GM19043 (cell line): Measurements from ENCODE around the gene MPZ.
"Not testable (repeated sequence)": the region's sequence is repeated elsewhere in the genome, so short reads cannot be mapped to it uniquely, and the experiment has no call there.

Experiments
- ATAC-seq: cut with Tn5 transposase; IDR thresholded peaks from one replicate; pipeline ENCODE4 v1.9.1; 2021; ENCODE audit warnings: low read depth; ENCODE audit not compliant: unreplicated experiment

MPZ gene

DNA sequence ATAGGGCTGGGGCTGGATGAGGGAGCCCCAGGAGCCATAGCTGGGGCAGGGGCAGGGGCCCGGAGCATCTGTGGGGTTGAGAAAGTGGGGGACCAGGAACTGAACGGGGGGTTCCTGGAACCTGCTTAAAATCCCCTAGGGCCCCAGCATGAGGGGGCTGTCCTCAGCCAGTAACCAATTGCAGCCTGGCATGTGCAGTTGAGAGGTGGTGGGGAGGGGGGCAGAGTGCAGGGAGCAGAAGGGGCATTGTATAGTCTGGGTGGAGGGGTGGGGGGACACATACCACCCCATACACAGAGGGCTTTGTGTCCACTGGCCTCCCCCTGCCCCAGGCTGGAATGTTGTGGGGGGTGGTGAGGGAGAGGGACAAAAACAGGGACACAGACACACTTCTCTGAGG lies at the start of gene MPZ:
TSS of gene MPZ (minus strand) at position 101 of the 400 bp plus-strand sequence. CDS start at position 38, 63 bp downstream.
- no peak for ATAC-seq

DNA sequence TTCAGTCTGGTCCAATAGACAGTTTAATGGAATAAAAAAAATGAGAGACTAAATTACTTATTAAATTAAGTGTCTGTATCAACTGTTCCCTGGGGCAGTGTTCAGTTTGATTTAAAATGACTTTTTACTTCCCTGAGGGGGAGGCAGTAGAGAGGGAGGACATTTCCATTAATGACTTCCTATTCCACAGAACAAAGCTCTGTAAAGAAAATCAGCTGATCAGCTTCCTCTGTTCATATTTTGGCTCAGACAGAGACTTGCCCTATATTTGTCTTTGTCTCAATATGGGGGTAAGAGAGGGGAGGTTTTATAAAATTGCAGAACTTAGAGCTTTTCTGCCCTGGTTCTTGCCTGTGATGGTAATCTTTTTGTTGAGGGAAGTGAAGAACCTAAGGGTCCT lies 49.5 kb upstream of the MPZ start:
- ATAC-seq: no peak

- ATAC-seq: no peak
Measured at GRCh38 chr1:161357073-161357472, 47.3 kb upstream of the MPZ start.

GRCh38 chr1:161351482-161351881 lies 41.7 kb upstream of the MPZ start:
- no peak for ATAC-seq

GRCh38 chr1:161350671-161351070 lies 40.9 kb upstream of the MPZ start:
- ATAC-seq: no peak

DNA sequence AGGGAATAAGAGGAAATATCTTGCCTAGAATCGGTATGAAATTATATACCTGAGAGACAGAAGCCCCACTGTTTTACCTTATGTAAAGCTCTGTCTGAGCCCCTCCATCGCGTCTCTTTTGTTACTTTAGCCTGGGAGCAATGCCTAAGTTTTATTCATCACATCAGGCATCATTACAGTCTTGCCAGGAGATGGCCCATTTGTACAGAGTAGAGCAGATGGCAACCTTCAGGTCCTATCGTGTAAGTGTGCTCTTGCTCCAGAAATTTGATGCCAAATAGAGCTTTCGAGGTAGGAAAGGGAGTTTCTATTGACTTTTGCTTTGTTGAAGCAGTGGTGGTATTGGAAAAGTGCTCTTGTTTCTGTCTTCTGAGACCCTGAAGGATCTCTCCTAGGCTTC lies 33.1 kb upstream of the MPZ start:
- ATAC-seq: no peak

DNA sequence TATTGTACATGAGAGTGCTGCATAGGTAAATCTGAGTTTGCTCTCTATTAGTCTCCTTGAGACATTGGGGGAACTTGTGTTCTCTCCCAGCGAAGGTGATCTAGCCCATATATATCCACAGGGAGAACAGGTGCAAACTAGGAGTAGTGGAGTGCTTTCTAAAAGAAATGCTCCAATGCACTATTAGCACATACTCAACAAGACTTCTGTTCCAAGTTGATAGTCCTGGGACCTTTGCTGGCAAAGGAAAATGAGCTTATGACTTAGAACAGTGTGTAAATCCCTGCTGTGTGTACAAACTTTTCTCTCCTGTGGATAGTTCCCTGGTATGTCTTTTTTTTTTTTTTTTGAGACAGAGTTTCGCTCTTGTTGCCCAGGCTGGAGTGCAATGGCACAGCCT lies 32.4 kb upstream of the MPZ start:
- ATAC-seq: no peak

GRCh38 chr1:161335796-161336195 lies 26.0 kb upstream of the MPZ start:
- no peak for ATAC-seq

- no peak for ATAC-seq
Measured at GRCh38 chr1:161333166-161333565, 23.4 kb upstream of the MPZ start.

DNA sequence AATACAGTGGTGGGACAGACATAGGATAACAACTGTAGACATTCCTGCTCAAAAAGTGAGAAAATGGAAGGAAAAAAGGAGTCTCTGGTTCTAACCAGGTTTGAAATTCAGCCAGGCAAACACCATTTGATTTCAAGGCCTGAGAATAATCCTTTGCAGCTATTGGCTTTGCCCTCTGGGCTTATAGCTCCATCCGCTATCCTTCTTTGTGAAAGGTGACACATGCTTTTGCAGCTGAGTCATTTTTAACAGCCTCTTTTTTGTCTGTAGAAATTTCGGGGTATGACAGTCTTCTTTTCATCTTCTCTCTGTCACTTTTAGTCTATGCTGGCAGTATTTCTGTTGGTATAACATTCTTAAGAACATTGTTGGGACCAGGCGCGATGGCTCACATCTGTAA lies 20.6 kb upstream of the MPZ start:
- no peak for ATAC-seq

GRCh38 chr1:161324020-161324419 lies 14.3 kb upstream of the MPZ start:
- ATAC-seq: no peak

DNA sequence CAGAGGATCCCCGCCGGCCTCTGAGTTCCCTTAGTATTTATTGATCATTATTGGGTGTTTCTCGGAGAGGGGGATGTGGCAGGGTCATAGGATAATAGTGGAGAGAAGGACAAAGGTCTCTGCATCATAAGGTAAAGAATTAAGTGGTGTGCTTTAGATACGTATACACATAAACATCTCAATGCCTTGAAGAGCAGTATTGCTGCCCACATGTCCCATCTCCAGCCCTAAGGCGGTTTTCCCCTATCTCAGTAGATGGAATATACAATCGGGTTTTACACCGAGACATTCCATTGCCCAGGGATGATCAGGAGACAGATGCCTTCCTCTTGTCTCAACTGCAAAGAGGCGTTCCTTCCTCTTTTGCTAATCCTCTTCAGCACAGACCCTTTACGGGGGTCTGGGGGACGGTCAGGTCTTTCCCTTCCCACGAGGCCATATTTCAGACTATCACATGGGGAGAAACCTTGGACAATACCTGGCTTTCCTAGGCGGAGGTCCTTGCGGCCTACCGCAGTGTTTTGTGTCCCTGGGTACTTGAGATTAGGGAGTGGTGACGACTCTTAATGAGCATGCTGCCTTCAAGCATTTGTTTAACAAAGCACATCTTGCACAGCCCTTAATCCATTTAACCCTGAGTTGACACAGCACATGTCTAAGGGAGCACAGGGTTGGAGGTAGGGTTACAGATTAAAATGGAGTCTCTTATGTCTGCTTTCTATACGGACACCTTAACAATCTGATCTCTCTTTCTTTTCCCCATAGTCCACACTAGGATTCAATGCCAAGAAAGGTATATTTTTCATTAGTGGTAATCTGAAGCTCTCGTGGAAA lies 6.3 kb upstream of the MPZ start:
- not testable (repeated sequence) for ATAC-seq

GRCh38 chr1:161314201-161314981 lies 4.6 kb upstream of the MPZ start, which contains the start of gene SDHC:
Gene SDHC, plus strand, starts transcription at chr1:161314381. Its CDS starts 25 bp downstream, at chr1:161314406.
- peak; percentile 99 for ATAC-seq

DNA sequence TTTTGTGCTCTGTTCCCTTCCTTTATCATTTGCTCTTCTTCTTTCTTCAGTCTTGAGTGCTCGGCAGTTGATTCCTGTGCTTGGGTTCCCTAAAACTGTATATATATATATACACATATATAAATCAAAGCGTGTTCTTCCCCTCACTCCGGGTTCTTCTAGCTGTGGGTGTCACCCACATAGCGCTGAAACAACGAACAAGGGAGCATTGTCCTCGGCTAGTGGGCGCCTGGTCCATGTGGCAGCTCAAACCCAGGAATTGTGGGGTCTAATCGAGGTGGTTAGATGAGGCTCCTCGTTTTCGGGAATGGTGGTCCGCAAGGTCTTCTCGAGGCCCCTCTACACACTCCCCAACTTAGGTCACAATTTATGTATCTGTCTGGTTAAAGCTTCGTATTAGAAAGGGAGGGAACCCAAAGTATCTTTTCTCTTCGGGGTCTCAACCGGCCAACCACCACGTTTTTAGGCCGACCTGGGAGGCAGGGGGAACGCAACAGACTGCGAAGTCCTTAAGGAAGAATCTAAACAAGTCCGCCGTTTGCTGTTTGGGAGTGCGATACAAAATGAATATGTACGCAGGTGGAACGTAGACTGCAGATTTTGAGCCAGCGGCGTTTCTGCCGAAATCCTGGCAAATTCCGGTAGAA lies 3.9 kb upstream of the MPZ start:
- ATAC-seq: no peak

DNA sequence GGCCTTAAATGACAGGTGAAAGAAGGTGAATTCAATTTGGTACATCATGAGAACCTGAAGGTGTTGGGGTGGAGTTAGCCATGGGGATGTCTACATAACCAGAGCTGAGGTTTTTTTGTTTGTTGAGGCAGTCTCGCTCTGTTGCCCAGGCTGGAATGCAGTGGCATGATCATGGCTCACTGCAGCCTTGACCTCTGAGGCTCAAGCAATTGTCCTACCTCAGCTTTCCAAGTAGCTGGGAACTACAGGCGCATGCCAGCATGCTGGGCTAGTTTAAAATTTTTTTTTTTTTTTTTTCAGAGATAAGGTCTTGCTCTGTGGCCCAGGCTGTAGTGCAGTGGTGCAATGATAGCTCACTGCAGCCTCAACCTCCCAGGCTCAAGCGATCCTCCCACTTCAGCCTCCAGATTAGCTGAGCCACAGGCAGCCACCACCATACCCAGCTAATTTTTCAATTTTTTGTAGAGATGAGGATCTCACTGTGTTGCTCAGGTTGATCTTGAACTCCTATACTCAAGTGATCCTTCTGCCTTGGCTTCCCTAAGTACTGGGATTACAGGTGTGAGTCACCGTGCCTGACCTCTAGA lies 1.9 kb upstream of the MPZ start:
- ATAC-seq: no peak

DNA sequence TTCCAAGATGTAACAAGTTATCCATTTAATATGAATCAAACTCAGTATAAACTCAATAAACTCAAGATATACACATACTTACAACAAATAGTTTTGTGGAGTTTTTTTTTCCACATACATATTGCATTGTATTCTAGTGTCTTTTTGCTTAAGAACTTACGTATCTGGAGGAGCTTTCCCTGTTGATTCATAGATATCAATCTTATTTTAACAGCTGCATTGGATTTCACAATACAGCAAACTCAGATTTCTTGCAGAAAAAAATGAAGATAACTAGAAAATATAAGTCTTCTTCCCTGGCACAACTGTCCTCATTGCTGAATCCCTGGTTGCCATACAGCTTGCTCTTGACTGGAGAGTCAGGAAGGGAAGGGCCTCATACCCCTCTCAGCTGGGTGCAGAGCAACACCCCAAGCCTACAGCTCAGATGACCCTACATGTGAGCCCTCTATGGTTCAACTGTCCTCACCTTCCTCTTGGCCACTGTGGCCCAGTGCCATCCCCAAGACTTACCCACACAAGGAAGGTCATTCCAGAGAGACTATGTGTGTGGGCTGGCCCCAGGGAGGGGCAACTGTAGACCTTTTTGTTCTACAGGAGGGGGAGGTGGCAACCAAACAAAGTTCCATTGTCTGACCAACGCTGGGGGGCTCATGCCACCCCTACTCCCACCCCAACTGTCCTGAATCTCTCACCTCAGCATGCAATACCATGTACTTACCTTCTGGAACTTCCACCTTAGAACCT lies 1.7 kb downstream of the MPZ start:
- no peak for ATAC-seq

- ATAC-seq: no peak
Measured at GRCh38 chr1:161307230-161307768, 2.5 kb downstream of the MPZ start.

- ATAC-seq: peak; percentile 69
Measured at GRCh38 chr1:161305867-161306519, 3.8 kb downstream of the MPZ start.
